ENCODE results near the gene PRAMEF10.
"Not testable (repeated sequence)": the region's sequence is repeated elsewhere in the genome, so short reads cannot be mapped to it uniquely, and the experiment has no call there.

The PRAMEF10 gene

GRCh38 chr1:12898170-12898569, at the start of gene PRAMEF10:
PRAMEF10 (minus strand) TSS chr1:12898270; CDS start chr1:12895847, 2,423 bp downstream.
- H3K4me3 ChIP-seq (ENCODE audit: low read depth, low read length) = not testable (repeated sequence)

- H3K4me3 ChIP-seq (ENCODE audit: low read depth, low read length) = not testable (repeated sequence)
Measured at GRCh38 chr1:12947480-12947879, 49.4 kb upstream of the PRAMEF10 start, which contains the start of gene PRAMEF6. PRAMEF6 (minus strand) TSS chr1:12947580; CDS start chr1:12942518, 5,062 bp downstream.

- not testable (repeated sequence) for H3K4me3 ChIP-seq (ENCODE audit: low read depth, low read length)
Measured at GRCh38 chr1:12924368-12924767, 26.3 kb upstream of the PRAMEF10 start.

GRCh38 chr1:12921749-12922148, 23.7 kb upstream of the PRAMEF10 start:
- not testable (repeated sequence) for H3K4me3 ChIP-seq (ENCODE audit: low read depth, low read length)

- not testable (repeated sequence) for H3K4me3 ChIP-seq (ENCODE audit: low read depth, low read length)
Measured at GRCh38 chr1:12916310-12916709, 18.2 kb upstream of the PRAMEF10 start, which contains the start of gene PRAMEF7. PRAMEF7 (plus strand) TSS chr1:12916610; CDS start chr1:12917693, 1,083 bp downstream.

- not testable (repeated sequence) for H3K4me3 ChIP-seq (ENCODE audit: low read depth, low read length)
Measured at GRCh38 chr1:12903793-12904572, 5.9 kb upstream of the PRAMEF10 start.

- H3K4me3 ChIP-seq (ENCODE audit: low read depth, low read length) = not testable (repeated sequence)
Measured at GRCh38 chr1:12899186-12899585, 1.1 kb upstream of the PRAMEF10 start.

GRCh38 chr1:12886101-12886500, 12.0 kb downstream of the PRAMEF10 start, which contains the start of gene PRAMEF4:
PRAMEF4 (minus strand) TSS chr1:12886201; CDS start chr1:12883394, 2,807 bp downstream.
- H3K4me3 ChIP-seq (ENCODE audit: low read depth, low read length) = not testable (repeated sequence)

GRCh38 chr1:12878453-12878852, 19.6 kb downstream of the PRAMEF10 start:
- H3K4me3 ChIP-seq (ENCODE audit: low read depth, low read length) = not testable (repeated sequence)

GRCh38 chr1:12863131-12863880, 34.8 kb downstream of the PRAMEF10 start:
- H3K4me3 ChIP-seq (ENCODE audit: low read depth, low read length) = not testable (repeated sequence)

- not testable (repeated sequence) for H3K4me3 ChIP-seq (ENCODE audit: low read depth, low read length)
Measured at GRCh38 chr1:12856786-12857185, 41.3 kb downstream of the PRAMEF10 start, which contains the start of gene PRAMEF2. PRAMEF2 (plus strand) TSS chr1:12857086; CDS start chr1:12859010, 1,924 bp downstream.

GRCh38 chr1:12851779-12852178, 46.3 kb downstream of the PRAMEF10 start:
- H3K4me3 ChIP-seq (ENCODE audit: low read depth, low read length) = no peak overlapping the region
- TF ChIP-seq CTCF (IDR thresholded peaks at IDR 0.05; ENCODE audit: low read depth, low read length) = no peak

GRCh38 chr1:12848620-12849019, 49.5 kb downstream of the PRAMEF10 start, which contains the start of gene HNRNPCL1:
HNRNPCL1 (minus strand) TSS chr1:12848720; CDS start chr1:12848289, 431 bp downstream.
- H3K4me3 ChIP-seq (ENCODE audit: low read depth, low read length) = not testable (repeated sequence)
